HepG2 (cell line): Measurements from ENCODE around the gene PCIF1. TPM values are rescaled to one million over a fixed set of nuclear protein-coding genes. Genes with fewer than 3 reads are reported as not detected.

Experiments
- EHMT2 ChIP-seq: fragments of 200-600 bp; sonication (generic); IDR thresholded peaks from 2 replicates; pipeline ENCODE4 v1.7.0; 2017; ENCODE audit warnings: antibody characterized with exemption, low read depth, low read length, borderline replicate concordance
- FOXJ3 ChIP-seq: sonication (generic); formaldehyde crosslinking; IDR thresholded peaks from 2 replicates; pipeline ENCODE4 v1.4.0; 2020; ENCODE audit warnings: missing genetic modification reagents, mild to moderate bottlenecking, borderline replicate concordance
- GFI1 ChIP-seq: sonication (generic); formaldehyde crosslinking; IDR thresholded peaks from 2 replicates; pipeline ENCODE4 v1.5.0; 2020; ENCODE audit warnings: missing genetic modification reagents, mild to moderate bottlenecking, borderline replicate concordance
- GTF2F1 ChIP-seq: fragments of 150-350 bp; IDR thresholded peaks from 2 replicates; pipeline ENCODE4 v1.6.1; 2014; ENCODE audit warnings: low read length
- HMGA1 ChIP-seq: sonication (generic); formaldehyde crosslinking; conservative IDR thresholded peaks from 2 replicates; pipeline ENCODE4 v1.4.0; 2020; ENCODE audit warnings: missing genetic modification reagents
- JARID2 ChIP-seq: sonication (generic); formaldehyde crosslinking; IDR thresholded peaks from 2 replicates; pipeline ENCODE4 v1.8.1; 2023; ENCODE audit warnings: missing genetic modification reagents, inconsistent platforms; ENCODE audit not compliant: insufficient replicate concordance
- KAT7 ChIP-seq: IDR thresholded peaks from 2 replicates; pipeline ENCODE4 v1.6.1; 2018; ENCODE audit warnings: borderline replicate concordance, missing compliant biosample characterization
- KDM1A ChIP-seq: IDR thresholded peaks from 2 replicates; pipeline ENCODE4 v1.6.1; 2016; ENCODE audit warnings: missing compliant biosample characterization
- PAX8 ChIP-seq: sonication (generic); formaldehyde crosslinking; IDR thresholded peaks from 2 replicates; pipeline ENCODE4 v1.8.0; 2022; ENCODE audit warnings: mild to moderate bottlenecking, missing genetic modification reagents, borderline replicate concordance
- PCBP1 ChIP-seq: fragments of 200-400 bp; formaldehyde crosslinking; IDR thresholded peaks from 2 replicates; pipeline ENCODE4 v1.6.1; 2017; ENCODE audit warnings: mild to moderate bottlenecking, low read depth, low read length, borderline replicate concordance
- PHF5A ChIP-seq: IDR thresholded peaks from one replicate; pipeline ENCODE4 v1.6.1; 2018; ENCODE audit warnings: low read depth, missing genetic modification reagents; ENCODE audit not compliant: unreplicated experiment
- RAD51 ChIP-seq: fragments of 450-650 bp; IDR thresholded peaks from 2 replicates; pipeline ENCODE4 v1.6.1; 2016; ENCODE audit warnings: borderline replicate concordance
- SMARCE1 ChIP-seq: fragments of 450-650 bp; IDR thresholded peaks from 2 replicates; pipeline ENCODE4 v1.6.1; 2017; ENCODE audit warnings: borderline replicate concordance
- STAG1 ChIP-seq: sonication (generic); formaldehyde crosslinking; IDR thresholded peaks from 2 replicates; pipeline ENCODE4 v1.4.0; 2020; ENCODE audit warnings: missing genetic modification reagents
- TBX2 ChIP-seq: sonication (generic); formaldehyde crosslinking; IDR thresholded peaks from 2 replicates; pipeline ENCODE4 v1.5.0; 2020; ENCODE audit warnings: missing genetic modification reagents, mild to moderate bottlenecking, borderline replicate concordance
- YEATS2 ChIP-seq: sonication (generic); formaldehyde crosslinking; IDR thresholded peaks from 2 replicates; pipeline ENCODE4 v1.4.0; 2020; ENCODE audit warnings: missing genetic modification reagents, borderline replicate concordance
- ZBTB7B ChIP-seq: sonication (generic); formaldehyde crosslinking; IDR thresholded peaks from 2 replicates; pipeline ENCODE4 v1.4.0; 2020; ENCODE audit warnings: missing genetic modification reagents
- ZC3H13 ChIP-seq: sonication (generic); formaldehyde crosslinking; IDR thresholded peaks from 2 replicates; pipeline ENCODE4 v1.8.1; 2023; ENCODE audit warnings: mild to moderate bottlenecking, missing genetic modification reagents, moderate library complexity
- ZFAT ChIP-seq: sonication (generic); formaldehyde crosslinking; conservative IDR thresholded peaks from 2 replicates; pipeline ENCODE4 v1.8.1; 2023; ENCODE audit warnings: missing genetic modification reagents, inconsistent platforms
- ZNF124 ChIP-seq: sonication (generic); formaldehyde crosslinking; IDR thresholded peaks from 2 replicates; pipeline ENCODE4 v1.4.0; 2020; ENCODE audit warnings: missing genetic modification reagents
- ZNF225 ChIP-seq: sonication (generic); formaldehyde crosslinking; IDR thresholded peaks from 2 replicates; pipeline ENCODE4 v1.4.0; 2020; ENCODE audit warnings: mild to moderate bottlenecking, missing genetic modification reagents
- ZNF383 ChIP-seq: sonication (generic); formaldehyde crosslinking; IDR thresholded peaks from 2 replicates; pipeline ENCODE4 v1.4.0; 2020; ENCODE audit warnings: missing genetic modification reagents, mild to moderate bottlenecking, borderline replicate concordance
- ZNF501 ChIP-seq: sonication (generic); formaldehyde crosslinking; IDR thresholded peaks from 2 replicates; pipeline ENCODE4 v1.5.1; 2020; ENCODE audit warnings: mild to moderate bottlenecking, moderate library complexity, missing genetic modification reagents
- ZNF761 ChIP-seq: sonication (generic); formaldehyde crosslinking; conservative IDR thresholded peaks from 2 replicates; pipeline ENCODE4 v1.4.0; 2020; ENCODE audit warnings: mild to moderate bottlenecking, missing genetic modification reagents
- ZNF816 ChIP-seq: sonication (generic); formaldehyde crosslinking; IDR thresholded peaks from 2 replicates; pipeline ENCODE4 v1.8.0; 2022; ENCODE audit warnings: missing genetic modification reagents, mild to moderate bottlenecking, borderline replicate concordance
- ZNF883 ChIP-seq: sonication (generic); formaldehyde crosslinking; IDR thresholded peaks from 2 replicates; pipeline ENCODE4 v1.5.1; 2020; ENCODE audit warnings: mild to moderate bottlenecking, missing genetic modification reagents; ENCODE audit errors: not compliant biosample characterization
- polyA plus RNA-seq, 8 experiments: library from polyadenylated mRNA; depleted of rRNA in 3 of 8; stranded (reverse) in 7 of 8; unstranded in 1 of 8; fragments of >200 nt; fragmentation: Illumina TruSeq in 4 of 8; extraction: Trizol in 4 of 8; gene quantifications; 2 replicates each; pipeline versions ENCODE4 v1.2.1 to v1.2.3, GENCODE V29; 2011 to 2016; ENCODE audit warnings: low read depth in 4 of 8, missing spikeins in 1 of 8, mixed read lengths in 1 of 8; ENCODE audit not compliant: insufficient read depth in 1 of 8
- total RNA-seq, 5 experiments: library from RNA; depleted of rRNA; stranded (reverse); fragments of >200 nt; fragmentation: Illumina TruSeq; extraction: Trizol; gene quantifications; 2 replicates each; pipeline ENCODE4 v1.2.3, GENCODE V29; 2016; ENCODE audit warnings: low read depth in 1 of 5
- TF ChIP-seq, protein P1 (sequence below): sonication (generic); formaldehyde crosslinking; IDR thresholded peaks from 2 replicates; pipeline ENCODE4 v1.4.0; 2020; ENCODE audit warnings: mild to moderate bottlenecking, low read depth, missing genetic modification reagents
- TF ChIP-seq, protein P2 (sequence below): sonication (generic); formaldehyde crosslinking; IDR thresholded peaks from 2 replicates; pipeline ENCODE4 v1.4.0; 2020; ENCODE audit warnings: mild to moderate bottlenecking, missing genetic modification reagents

Gene PCIF1
- total and polyA plus RNA-seq, 2 of the 13 experiments (the other 11 are each of a cell fraction or from before 2014, with no cell fraction given): 20.9 to 24.4 TPM

DNA sequence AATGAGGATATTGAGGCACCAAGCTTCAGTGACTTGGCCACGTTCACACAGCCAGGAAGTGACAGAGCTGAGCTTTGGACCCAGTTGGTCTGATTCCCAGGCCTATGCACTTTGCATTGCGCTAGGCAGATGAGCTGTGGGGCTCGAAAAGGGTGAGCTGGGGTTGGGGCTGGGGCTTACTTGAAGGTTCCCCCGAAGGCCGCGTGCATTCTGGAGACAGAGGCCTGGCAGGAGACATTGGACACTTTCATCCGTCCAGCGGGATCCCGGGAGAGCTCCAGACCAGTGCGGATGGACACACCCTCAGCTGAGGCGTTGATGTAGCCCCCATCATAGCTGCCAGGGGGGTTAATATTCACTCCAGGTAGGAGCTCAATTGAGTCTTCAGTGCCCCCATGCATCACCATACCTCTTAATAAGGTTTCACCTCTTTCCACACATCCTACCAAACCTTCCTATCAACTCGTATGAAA lies 25.1 kb upstream of the PCIF1 start (continued):
- 0 out of 2 replicates have a peak, but pooled peaks have one; percentile 7 for TF ChIP-seq ZNF124 (CRISPR knock-in tag)
- TF ChIP-seq YEATS2 (CRISPR knock-in tag): 0 out of 2 replicates have a peak, but pooled peaks have one; percentile 2
- TF ChIP-seq PAX8 (CRISPR knock-in tag): no peak
- TF ChIP-seq ZNF501 (CRISPR knock-in tag): peak; percentile 90
- peak; percentile 45; the same call in 1 of the 2 replicates for TF ChIP-seq ZBTB7B (CRISPR knock-in tag)
- TF ChIP-seq, protein P1, sequence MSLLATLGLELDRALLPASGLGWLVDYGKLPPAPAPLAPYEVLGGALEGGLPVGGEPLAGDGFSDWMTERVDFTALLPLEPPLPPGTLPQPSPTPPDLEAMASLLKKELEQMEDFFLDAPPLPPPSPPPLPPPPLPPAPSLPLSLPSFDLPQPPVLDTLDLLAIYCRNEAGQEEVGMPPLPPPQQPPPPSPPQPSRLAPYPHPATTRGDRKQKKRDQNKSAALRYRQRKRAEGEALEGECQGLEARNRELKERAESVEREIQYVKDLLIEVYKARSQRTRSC (CRISPR knock-in tag): no peak
- TF ChIP-seq, protein P2, sequence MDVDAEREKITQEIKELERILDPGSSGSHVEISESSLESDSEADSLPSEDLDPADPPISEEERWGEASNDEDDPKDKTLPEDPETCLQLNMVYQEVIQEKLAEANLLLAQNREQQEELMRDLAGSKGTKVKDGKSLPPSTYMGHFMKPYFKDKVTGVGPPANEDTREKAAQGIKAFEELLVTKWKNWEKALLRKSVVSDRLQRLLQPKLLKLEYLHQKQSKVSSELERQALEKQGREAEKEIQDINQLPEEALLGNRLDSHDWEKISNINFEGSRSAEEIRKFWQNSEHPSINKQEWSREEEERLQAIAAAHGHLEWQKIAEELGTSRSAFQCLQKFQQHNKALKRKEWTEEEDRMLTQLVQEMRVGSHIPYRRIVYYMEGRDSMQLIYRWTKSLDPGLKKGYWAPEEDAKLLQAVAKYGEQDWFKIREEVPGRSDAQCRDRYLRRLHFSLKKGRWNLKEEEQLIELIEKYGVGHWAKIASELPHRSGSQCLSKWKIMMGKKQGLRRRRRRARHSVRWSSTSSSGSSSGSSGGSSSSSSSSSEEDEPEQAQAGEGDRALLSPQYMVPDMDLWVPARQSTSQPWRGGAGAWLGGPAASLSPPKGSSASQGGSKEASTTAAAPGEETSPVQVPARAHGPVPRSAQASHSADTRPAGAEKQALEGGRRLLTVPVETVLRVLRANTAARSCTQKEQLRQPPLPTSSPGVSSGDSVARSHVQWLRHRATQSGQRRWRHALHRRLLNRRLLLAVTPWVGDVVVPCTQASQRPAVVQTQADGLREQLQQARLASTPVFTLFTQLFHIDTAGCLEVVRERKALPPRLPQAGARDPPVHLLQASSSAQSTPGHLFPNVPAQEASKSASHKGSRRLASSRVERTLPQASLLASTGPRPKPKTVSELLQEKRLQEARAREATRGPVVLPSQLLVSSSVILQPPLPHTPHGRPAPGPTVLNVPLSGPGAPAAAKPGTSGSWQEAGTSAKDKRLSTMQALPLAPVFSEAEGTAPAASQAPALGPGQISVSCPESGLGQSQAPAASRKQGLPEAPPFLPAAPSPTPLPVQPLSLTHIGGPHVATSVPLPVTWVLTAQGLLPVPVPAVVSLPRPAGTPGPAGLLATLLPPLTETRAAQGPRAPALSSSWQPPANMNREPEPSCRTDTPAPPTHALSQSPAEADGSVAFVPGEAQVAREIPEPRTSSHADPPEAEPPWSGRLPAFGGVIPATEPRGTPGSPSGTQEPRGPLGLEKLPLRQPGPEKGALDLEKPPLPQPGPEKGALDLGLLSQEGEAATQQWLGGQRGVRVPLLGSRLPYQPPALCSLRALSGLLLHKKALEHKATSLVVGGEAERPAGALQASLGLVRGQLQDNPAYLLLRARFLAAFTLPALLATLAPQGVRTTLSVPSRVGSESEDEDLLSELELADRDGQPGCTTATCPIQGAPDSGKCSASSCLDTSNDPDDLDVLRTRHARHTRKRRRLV: 0 out of 2 replicates have a peak, but pooled peaks have one; percentile 54
- TF ChIP-seq KAT7: 0 out of 2 replicates have a peak, but pooled peaks have one; percentile 55
- TF ChIP-seq HMGA1 (CRISPR knock-in tag): no peak
- no peak; the same call in 1 of the 2 replicates for TF ChIP-seq GFI1
- peak; percentile 19 for TF ChIP-seq ZNF883 (CRISPR knock-in tag)
- TF ChIP-seq ZFAT: no peak
- TF ChIP-seq PHF5A (CRISPR knock-in tag): peak; percentile 30
- TF ChIP-seq ZC3H13 (CRISPR knock-in tag): no peak
- no peak for TF ChIP-seq RAD51
- TF ChIP-seq SMARCE1: no peak
- no peak for TF ChIP-seq ZNF225 (CRISPR knock-in tag)
- TF ChIP-seq FOXJ3 (CRISPR knock-in tag): no peak
- TF ChIP-seq PCBP1: no peak
- no peak for TF ChIP-seq ZNF383 (CRISPR knock-in tag)
- TF ChIP-seq EHMT2: no peak
- TF ChIP-seq ZNF816 (CRISPR knock-in tag): no peak
- TF ChIP-seq ZNF761 (CRISPR knock-in tag): no peak
- no peak; the same call in 1 of the 2 replicates for TF ChIP-seq TBX2 (CRISPR knock-in tag)
- peak; percentile 69; the same call in 1 of the 2 replicates for TF ChIP-seq KDM1A (CRISPR knock-in tag)
- no peak for TF ChIP-seq JARID2 (CRISPR knock-in tag)
- no peak for TF ChIP-seq GTF2F1
- TF ChIP-seq STAG1 (CRISPR knock-in tag): peak; percentile 3; the same call in 1 of the 2 replicates
